PC-3 (cell line): ENCODE data around the gene PPP1R1C.

ENCODE experiments used
- EZH2 ChIP-seq: fragments of 300-600 bp; sonication (generic); IDR thresholded peaks from one replicate; pipeline ENCODE4 v1.6.1; 2017; ENCODE audit warnings: antibody characterized with exemption, mild to moderate bottlenecking, low read length; ENCODE audit not compliant: unreplicated experiment
- TF ChIP-seq, protein P1 (sequence below): fragments of 300-600 bp; sonication (generic); conservative IDR thresholded peaks from 2 replicates; pipeline ENCODE4 v1.5.1; 2017; ENCODE audit warnings: antibody characterized with exemption, low read depth, mild to moderate bottlenecking, low read length

DNA sequence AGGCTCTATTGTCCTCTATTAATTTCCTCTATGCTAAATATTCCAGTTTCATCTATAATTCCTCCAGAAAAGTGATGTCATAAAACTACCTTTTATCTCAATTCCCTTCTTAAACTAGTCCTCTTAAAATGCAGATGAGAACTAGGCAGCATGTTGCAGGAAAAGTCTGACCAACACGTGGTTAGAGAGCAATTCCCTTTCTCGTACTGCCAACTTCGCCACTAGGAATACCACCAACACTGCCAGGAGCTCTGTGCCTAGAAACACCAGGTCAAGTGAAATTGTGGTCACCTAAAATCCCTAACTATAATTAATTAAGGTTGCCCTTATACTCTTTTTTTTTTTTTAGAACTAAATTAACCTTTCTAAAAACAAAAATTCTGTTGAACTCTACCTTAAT is 127.7 kb downstream of the PPP1R1C start:
- TF ChIP-seq, protein P1, sequence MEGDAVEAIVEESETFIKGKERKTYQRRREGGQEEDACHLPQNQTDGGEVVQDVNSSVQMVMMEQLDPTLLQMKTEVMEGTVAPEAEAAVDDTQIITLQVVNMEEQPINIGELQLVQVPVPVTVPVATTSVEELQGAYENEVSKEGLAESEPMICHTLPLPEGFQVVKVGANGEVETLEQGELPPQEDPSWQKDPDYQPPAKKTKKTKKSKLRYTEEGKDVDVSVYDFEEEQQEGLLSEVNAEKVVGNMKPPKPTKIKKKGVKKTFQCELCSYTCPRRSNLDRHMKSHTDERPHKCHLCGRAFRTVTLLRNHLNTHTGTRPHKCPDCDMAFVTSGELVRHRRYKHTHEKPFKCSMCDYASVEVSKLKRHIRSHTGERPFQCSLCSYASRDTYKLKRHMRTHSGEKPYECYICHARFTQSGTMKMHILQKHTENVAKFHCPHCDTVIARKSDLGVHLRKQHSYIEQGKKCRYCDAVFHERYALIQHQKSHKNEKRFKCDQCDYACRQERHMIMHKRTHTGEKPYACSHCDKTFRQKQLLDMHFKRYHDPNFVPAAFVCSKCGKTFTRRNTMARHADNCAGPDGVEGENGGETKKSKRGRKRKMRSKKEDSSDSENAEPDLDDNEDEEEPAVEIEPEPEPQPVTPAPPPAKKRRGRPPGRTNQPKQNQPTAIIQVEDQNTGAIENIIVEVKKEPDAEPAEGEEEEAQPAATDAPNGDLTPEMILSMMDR = no peak
- no peak for TF ChIP-seq EZH2
